GM23338 (cell line): Measurements from ENCODE around the gene BNC2. TPM values are rescaled to one million over a fixed set of nuclear protein-coding genes. Genes with fewer than 3 reads are reported as not detected.
A peak's percentile ranks its signal among the peaks of the same experiment; 100 is the strongest.

Source experiments
- ATAC-seq: fragments of 200-7000 bp; cut with Tn5 transposase; 3 replicates; pipeline ENCODE4 v1.9.1; 2020
- DNase-seq: peaks from one replicate; pipeline ENCODE4 v3.0.0-alpha.2; 2015; ENCODE audit warnings: low spot score
- H2AFZ ChIP-seq: fragments of 200-600 bp; sonication (generic); 2 replicates; pipeline ENCODE4 v1.8.0; 2016; ENCODE audit warnings: antibody characterized with exemption, mild to moderate bottlenecking, moderate library complexity
- H3F3A ChIP-seq: fragments of 200-600 bp; sonication (generic); replicated peaks from 2 replicates; pipeline ENCODE4 v1.8.0; 2017; ENCODE audit warnings: antibody characterized with exemption, mixed run types, low read depth
- H3K27ac ChIP-seq: fragments of 200-600 bp; sonication (generic); 2 replicates; pipeline ENCODE4 v1.6.1; 2016; ENCODE audit warnings: low read depth
- H3K27me3 ChIP-seq: fragments of 200-600 bp; sonication (generic); 2 replicates; pipeline ENCODE4 v1.8.0; 2016; ENCODE audit warnings: mild to moderate bottlenecking, mixed run types, moderate library complexity; ENCODE audit not compliant: insufficient read depth
- H3K36me3 ChIP-seq: fragments of 200-600 bp; sonication (generic); 2 replicates; pipeline ENCODE4 v1.8.0; 2016; ENCODE audit warnings: mild to moderate bottlenecking; ENCODE audit not compliant: insufficient read depth
- H3K4me1 ChIP-seq: fragments of 200-600 bp; sonication (generic); 2 replicates; pipeline ENCODE4 v1.8.0; 2016; ENCODE audit warnings: mild to moderate bottlenecking, moderate library complexity; ENCODE audit not compliant: insufficient read depth
- H3K4me2 ChIP-seq: fragments of 200-600 bp; sonication (generic); 2 replicates; pipeline ENCODE4 v1.7.1; 2017; ENCODE audit warnings: mixed run types
- H3K4me3 ChIP-seq: fragments of 200-600 bp; sonication (generic); 2 replicates; pipeline ENCODE4 v1.6.1; 2016; ENCODE audit warnings: mixed run types
- H3K79me2 ChIP-seq: fragments of 200-600 bp; sonication (generic); replicated peaks from 2 replicates; pipeline ENCODE4 v1.8.0; 2017; ENCODE audit warnings: mild to moderate bottlenecking; ENCODE audit not compliant: insufficient read depth
- H3K9me2 ChIP-seq: fragments of 200-600 bp; sonication (generic); 2 replicates; pipeline ENCODE4 v1.8.0; 2017; ENCODE audit not compliant: insufficient read depth
- H4K20me1 ChIP-seq: fragments of 200-600 bp; sonication (generic); replicated peaks from 2 replicates; pipeline ENCODE4 v1.8.0; 2017; ENCODE audit warnings: mild to moderate bottlenecking; ENCODE audit not compliant: insufficient read depth
- H3K27ac Mint-ChIP-seq: 2 replicates; pipeline ENCODE4 v1.8.0; 2020; ENCODE audit warnings: inconsistent platforms, mild to moderate bottlenecking, moderate library complexity, mixed read lengths
- H3K27me3 Mint-ChIP-seq: 3 replicates; pipeline ENCODE4 v1.8.0; 2022; ENCODE audit warnings: low read depth, mild to moderate bottlenecking, moderate library complexity, mixed read lengths, inconsistent platforms; ENCODE audit not compliant: insufficient read depth, poor library complexity
- H3K36me3 Mint-ChIP-seq: 3 replicates; pipeline ENCODE4 v1.8.0; 2021; ENCODE audit warnings: low read depth, mild to moderate bottlenecking, inconsistent platforms, moderate library complexity, mixed read lengths
- H3K4me1 Mint-ChIP-seq: 3 replicates; pipeline ENCODE4 v1.8.0; 2020; ENCODE audit warnings: mild to moderate bottlenecking, inconsistent platforms, mixed read lengths
- H3K4me3 Mint-ChIP-seq: 3 replicates; pipeline ENCODE4 v1.8.0; 2021; ENCODE audit warnings: moderate library complexity, mild to moderate bottlenecking, inconsistent platforms, mixed read lengths
- H3K9me3 Mint-ChIP-seq: 3 replicates; pipeline ENCODE4 v1.8.0; 2020; ENCODE audit warnings: moderate library complexity, mild to moderate bottlenecking, inconsistent platforms, mixed read lengths
- CREB1 ChIP-seq: fragments of 250-450 bp; sonication (Bioruptor Pico); IDR thresholded peaks from 2 replicates; pipeline ENCODE4 v1.5.0; 2020; ENCODE audit warnings: low read depth, mild to moderate bottlenecking, moderate library complexity
- ETS1 ChIP-seq: IDR thresholded peaks from 2 replicates; pipeline ENCODE4 v1.6.1; 2016; ENCODE audit warnings: antibody characterized with exemption
- EZH2 ChIP-seq: fragments of 200-600 bp; sonication (generic); IDR thresholded peaks from one replicate; pipeline ENCODE4 v1.8.0; 2017; ENCODE audit warnings: antibody characterized with exemption, mild to moderate bottlenecking, low read depth; ENCODE audit not compliant: unreplicated experiment
- EZH2phosphoT487 ChIP-seq: fragments of 200-600 bp; sonication (generic); IDR thresholded peaks from one replicate; pipeline ENCODE4 v1.8.1; 2018; ENCODE audit warnings: antibody characterized with exemption; ENCODE audit not compliant: unreplicated experiment
- JUNB ChIP-seq: IDR thresholded peaks from one replicate; pipeline ENCODE4 v1.6.1; 2016; ENCODE audit warnings: antibody characterized with exemption; ENCODE audit not compliant: unreplicated experiment
- NANOG ChIP-seq: IDR thresholded peaks from 2 replicates; pipeline ENCODE4 v1.6.1; 2016; ENCODE audit warnings: antibody characterized with exemption, borderline replicate concordance
- POLR2AphosphoS5 ChIP-seq: IDR thresholded peaks from 2 replicates; pipeline ENCODE4 v1.6.1; 2016; ENCODE audit warnings: antibody characterized with exemption, low read depth
- STAT1 ChIP-seq: IDR thresholded peaks from one replicate; pipeline ENCODE4 v1.6.1; 2016; ENCODE audit warnings: antibody characterized with exemption; ENCODE audit not compliant: unreplicated experiment
- ZNF114 ChIP-seq: fragments of 250-450 bp; sonication (Bioruptor Pico); IDR thresholded peaks from 2 replicates; pipeline ENCODE4 v1.5.0; 2020; ENCODE audit warnings: mild to moderate bottlenecking, moderate library complexity
- ZNF331 ChIP-seq: fragments of 250-450 bp; sonication (Bioruptor Pico); IDR thresholded peaks from 2 replicates; pipeline ENCODE4 v1.5.0; 2020; ENCODE audit warnings: low read depth, mild to moderate bottlenecking, moderate library complexity
- polyA plus RNA-seq: library from polyadenylated mRNA; unstranded; fragments of >200 nt; fragmentation: Nextera tagmentation; extraction: Ambion mirVana; gene quantifications from 2 replicates; pipeline ENCODE4 v1.2.1, GENCODE V29; 2016
- total RNA-seq: library from RNA; depleted of rRNA; stranded (reverse); fragments of >200 nt; shearing (Covaris generic); gene quantifications from 2 replicates; pipeline ENCODE4 v1.2.3, GENCODE V29; 2014
- TF ChIP-seq, protein P1 (sequence below), 2 experiments: fragments of 200-600 bp in 1 of 2; sonication (generic) in 1 of 2; conservative IDR thresholded peaks; 2 replicates each; pipeline versions ENCODE4 v1.5.1 to v1.6.1; 2016 to 2017; ENCODE audit warnings: antibody characterized with exemption in 2 of 2, low read depth in 2 of 2, mild to moderate bottlenecking in 2 of 2, moderate library complexity in 1 of 2
- TF ChIP-seq, protein P2 (sequence below): fragments of 250-450 bp; sonication (Bioruptor Pico); IDR thresholded peaks from 2 replicates; pipeline ENCODE4 v1.5.0; 2020; ENCODE audit warnings: mild to moderate bottlenecking, moderate library complexity
- TF ChIP-seq, protein P3 (sequence below): IDR thresholded peaks from one replicate; pipeline ENCODE4 v1.6.1; 2018; ENCODE audit warnings: antibody characterized with exemption; ENCODE audit not compliant: unreplicated experiment

Gene BNC2
- total and polyA plus RNA-seq, 2 experiments from 2014 or later = 12.7 to 13.2 TPM

DNA sequence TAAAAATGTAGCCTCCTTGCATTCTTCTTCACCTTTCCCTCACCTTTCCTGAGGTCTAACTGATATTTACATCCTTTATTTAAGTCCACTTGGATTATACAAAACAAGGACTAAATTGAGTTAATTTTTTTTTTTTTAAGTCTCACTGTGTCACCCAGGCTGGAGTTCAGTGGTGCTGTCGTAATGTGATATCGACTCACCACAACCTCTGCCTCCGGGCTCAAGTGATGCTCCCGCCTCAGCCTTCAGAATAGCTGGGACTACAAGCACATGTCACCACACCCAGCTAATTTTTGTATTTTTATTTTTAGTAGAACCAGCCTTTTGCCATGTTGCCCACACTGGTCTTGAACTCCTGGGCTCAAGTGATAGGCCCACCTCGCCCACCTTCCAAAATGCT, 195.3 kb downstream of the BNC2 start:
- no peaks in the 10 kb centered on the region for H3K36me3 Mint-ChIP-seq
- ATAC-seq (peak; percentile 40; the same call in 2 of the 3 replicates), DNase-seq (no peak)
- Histone ChIP-seq H3K27me3 (no peaks in the 10 kb centered on the region), H3K79me2 (no peaks in the 10 kb centered on the region; the same call in 1 of the 2 replicates), H3K4me1 (0 out of 2 replicates have a peak, but pooled peaks cover 3% of the 10 kb centered on the region), H3K27ac (no peak overlapping the region), H2AFZ (no peak overlapping the region), H3F3A (no peaks in the 10 kb centered on the region), H4K20me1 (no peaks in the 10 kb centered on the region), H3K4me2 (no peak overlapping the region), H3K9me2 (peaks cover 2% of the 10 kb centered on the region; the same call in 1 of the 2 replicates), H3K36me3 (no peaks in the 10 kb centered on the region), H3K4me3 (no peak overlapping the region)
- peaks cover 33% of the 10 kb centered on the region for H3K4me1 Mint-ChIP-seq
- H3K4me3 Mint-ChIP-seq = no peak overlapping the region
- TF ChIP-seq JUNB (no peak), ETS1 (no peak), ZNF331 (no peak), EZH2 (no peak), NANOG (no peak), EZH2phosphoT487 (no peak), CREB1 (CRISPR knock-in tag) (no peak), POLR2AphosphoS5 (no peak), STAT1 (no peak), ZNF114 (no peak)
- TF ChIP-seq, protein P1, sequence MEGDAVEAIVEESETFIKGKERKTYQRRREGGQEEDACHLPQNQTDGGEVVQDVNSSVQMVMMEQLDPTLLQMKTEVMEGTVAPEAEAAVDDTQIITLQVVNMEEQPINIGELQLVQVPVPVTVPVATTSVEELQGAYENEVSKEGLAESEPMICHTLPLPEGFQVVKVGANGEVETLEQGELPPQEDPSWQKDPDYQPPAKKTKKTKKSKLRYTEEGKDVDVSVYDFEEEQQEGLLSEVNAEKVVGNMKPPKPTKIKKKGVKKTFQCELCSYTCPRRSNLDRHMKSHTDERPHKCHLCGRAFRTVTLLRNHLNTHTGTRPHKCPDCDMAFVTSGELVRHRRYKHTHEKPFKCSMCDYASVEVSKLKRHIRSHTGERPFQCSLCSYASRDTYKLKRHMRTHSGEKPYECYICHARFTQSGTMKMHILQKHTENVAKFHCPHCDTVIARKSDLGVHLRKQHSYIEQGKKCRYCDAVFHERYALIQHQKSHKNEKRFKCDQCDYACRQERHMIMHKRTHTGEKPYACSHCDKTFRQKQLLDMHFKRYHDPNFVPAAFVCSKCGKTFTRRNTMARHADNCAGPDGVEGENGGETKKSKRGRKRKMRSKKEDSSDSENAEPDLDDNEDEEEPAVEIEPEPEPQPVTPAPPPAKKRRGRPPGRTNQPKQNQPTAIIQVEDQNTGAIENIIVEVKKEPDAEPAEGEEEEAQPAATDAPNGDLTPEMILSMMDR (conservative IDR thresholded peaks at IDR 0.05; ENCODE audit: low read depth in 2 of 2) = no peak
- TF ChIP-seq, protein P2, sequence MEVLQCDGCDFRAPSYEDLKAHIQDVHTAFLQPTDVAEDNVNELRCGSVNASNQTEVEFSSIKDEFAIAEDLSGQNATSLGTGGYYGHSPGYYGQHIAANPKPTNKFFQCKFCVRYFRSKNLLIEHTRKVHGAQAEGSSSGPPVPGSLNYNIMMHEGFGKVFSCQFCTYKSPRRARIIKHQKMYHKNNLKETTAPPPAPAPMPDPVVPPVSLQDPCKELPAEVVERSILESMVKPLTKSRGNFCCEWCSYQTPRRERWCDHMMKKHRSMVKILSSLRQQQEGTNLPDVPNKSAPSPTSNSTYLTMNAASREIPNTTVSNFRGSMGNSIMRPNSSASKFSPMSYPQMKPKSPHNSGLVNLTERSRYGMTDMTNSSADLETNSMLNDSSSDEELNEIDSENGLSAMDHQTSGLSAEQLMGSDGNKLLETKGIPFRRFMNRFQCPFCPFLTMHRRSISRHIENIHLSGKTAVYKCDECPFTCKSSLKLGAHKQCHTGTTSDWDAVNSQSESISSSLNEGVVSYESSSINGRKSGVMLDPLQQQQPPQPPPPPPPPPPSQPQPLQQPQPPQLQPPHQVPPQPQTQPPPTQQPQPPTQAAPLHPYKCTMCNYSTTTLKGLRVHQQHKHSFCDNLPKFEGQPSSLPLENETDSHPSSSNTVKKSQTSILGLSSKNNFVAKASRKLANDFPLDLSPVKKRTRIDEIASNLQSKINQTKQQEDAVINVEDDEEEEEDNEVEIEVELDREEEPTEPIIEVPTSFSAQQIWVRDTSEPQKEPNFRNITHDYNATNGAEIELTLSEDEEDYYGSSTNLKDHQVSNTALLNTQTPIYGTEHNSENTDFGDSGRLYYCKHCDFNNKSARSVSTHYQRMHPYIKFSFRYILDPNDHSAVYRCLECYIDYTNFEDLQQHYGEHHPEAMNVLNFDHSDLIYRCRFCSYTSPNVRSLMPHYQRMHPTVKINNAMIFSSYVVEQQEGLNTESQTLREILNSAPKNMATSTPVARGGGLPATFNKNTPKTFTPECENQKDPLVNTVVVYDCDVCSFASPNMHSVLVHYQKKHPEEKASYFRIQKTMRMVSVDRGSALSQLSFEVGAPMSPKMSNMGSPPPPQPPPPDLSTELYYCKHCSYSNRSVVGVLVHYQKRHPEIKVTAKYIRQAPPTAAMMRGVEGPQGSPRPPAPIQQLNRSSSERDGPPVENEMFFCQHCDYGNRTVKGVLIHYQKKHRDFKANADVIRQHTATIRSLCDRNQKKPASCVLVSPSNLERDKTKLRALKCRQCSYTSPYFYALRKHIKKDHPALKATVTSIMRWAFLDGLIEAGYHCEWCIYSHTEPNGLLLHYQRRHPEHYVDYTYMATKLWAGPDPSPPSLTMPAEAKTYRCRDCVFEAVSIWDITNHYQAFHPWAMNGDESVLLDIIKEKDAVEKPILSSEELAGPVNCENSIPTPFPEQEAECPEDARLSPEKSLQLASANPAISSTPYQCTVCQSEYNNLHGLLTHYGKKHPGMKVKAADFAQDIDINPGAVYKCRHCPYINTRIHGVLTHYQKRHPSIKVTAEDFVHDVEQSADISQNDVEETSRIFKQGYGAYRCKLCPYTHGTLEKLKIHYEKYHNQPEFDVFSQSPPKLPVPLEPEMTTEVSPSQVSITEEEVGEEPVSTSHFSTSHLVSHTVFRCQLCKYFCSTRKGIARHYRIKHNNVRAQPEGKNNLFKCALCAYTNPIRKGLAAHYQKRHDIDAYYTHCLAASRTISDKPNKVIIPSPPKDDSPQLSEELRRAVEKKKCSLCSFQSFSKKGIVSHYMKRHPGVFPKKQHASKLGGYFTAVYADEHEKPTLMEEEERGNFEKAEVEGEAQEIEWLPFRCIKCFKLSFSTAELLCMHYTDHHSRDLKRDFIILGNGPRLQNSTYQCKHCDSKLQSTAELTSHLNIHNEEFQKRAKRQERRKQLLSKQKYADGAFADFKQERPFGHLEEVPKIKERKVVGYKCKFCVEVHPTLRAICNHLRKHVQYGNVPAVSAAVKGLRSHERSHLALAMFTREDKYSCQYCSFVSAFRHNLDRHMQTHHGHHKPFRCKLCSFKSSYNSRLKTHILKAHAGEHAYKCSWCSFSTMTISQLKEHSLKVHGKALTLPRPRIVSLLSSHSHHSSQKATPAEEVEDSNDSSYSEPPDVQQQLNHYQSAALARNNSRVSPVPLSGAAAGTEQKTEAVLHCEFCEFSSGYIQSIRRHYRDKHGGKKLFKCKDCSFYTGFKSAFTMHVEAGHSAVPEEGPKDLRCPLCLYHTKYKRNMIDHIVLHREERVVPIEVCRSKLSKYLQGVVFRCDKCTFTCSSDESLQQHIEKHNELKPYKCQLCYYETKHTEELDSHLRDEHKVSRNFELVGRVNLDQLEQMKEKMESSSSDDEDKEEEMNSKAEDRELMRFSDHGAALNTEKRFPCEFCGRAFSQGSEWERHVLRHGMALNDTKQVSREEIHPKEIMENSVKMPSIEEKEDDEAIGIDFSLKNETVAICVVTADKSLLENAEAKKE (CRISPR knock-in tag) = no peak
- TF ChIP-seq, protein P3, sequence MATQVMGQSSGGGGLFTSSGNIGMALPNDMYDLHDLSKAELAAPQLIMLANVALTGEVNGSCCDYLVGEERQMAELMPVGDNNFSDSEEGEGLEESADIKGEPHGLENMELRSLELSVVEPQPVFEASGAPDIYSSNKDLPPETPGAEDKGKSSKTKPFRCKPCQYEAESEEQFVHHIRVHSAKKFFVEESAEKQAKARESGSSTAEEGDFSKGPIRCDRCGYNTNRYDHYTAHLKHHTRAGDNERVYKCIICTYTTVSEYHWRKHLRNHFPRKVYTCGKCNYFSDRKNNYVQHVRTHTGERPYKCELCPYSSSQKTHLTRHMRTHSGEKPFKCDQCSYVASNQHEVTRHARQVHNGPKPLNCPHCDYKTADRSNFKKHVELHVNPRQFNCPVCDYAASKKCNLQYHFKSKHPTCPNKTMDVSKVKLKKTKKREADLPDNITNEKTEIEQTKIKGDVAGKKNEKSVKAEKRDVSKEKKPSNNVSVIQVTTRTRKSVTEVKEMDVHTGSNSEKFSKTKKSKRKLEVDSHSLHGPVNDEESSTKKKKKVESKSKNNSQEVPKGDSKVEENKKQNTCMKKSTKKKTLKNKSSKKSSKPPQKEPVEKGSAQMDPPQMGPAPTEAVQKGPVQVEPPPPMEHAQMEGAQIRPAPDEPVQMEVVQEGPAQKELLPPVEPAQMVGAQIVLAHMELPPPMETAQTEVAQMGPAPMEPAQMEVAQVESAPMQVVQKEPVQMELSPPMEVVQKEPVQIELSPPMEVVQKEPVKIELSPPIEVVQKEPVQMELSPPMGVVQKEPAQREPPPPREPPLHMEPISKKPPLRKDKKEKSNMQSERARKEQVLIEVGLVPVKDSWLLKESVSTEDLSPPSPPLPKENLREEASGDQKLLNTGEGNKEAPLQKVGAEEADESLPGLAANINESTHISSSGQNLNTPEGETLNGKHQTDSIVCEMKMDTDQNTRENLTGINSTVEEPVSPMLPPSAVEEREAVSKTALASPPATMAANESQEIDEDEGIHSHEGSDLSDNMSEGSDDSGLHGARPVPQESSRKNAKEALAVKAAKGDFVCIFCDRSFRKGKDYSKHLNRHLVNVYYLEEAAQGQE = no peak
- H3K27ac Mint-ChIP-seq = no peak overlapping the region
- peaks cover 7% of the 10 kb centered on the region for H3K27me3 Mint-ChIP-seq
- no peaks in the 10 kb centered on the region for H3K9me3 Mint-ChIP-seq
